DMS 273 treated with DMSO at 0.1 percent for 48 hours (cell line): ENCODE measurements around the gene CDC73.
A peak's percentile ranks its signal among the peaks of the same experiment; 100 is the strongest.
"Not testable (repeated sequence)": the region's sequence is repeated elsewhere in the genome, so short reads cannot be mapped to it uniquely, and the experiment has no call there.

ENCODE experiments used
- DNase-seq: peaks from one replicate; lab custom pipeline; 2025; lab: John Stamatoyannopoulos, UW

CDC73 gene

GRCh38 chr1:193181985-193182384, 60.2 kb downstream of the CDC73 start:
- peak; percentile 58 for DNase-seq

- DNase-seq, result peak; percentile 58
Measured at GRCh38 chr1:193183019-193183627, 61.3 kb downstream of the CDC73 start.

- DNase-seq, result no peak
Measured at GRCh38 chr1:193184776-193185175, 62.9 kb downstream of the CDC73 start.

- DNase-seq, result no peak
Measured at GRCh38 chr1:193185211-193185610, 63.4 kb downstream of the CDC73 start.

GRCh38 chr1:193185901-193186731, 64.3 kb downstream of the CDC73 start, which contains the start of gene B3GALT2:
TSS of gene B3GALT2 (minus strand) at chr1:193186613. CDS start at chr1:193181562, 5,051 bp downstream.
- peak; percentile 73 for DNase-seq

- DNase-seq, result no peak
Measured at GRCh38 chr1:193187114-193187513, 65.3 kb downstream of the CDC73 start.

GRCh38 chr1:193188915-193189314, 67.1 kb downstream of the CDC73 start:
- DNase-seq, result not testable (repeated sequence)

GRCh38 chr1:193189442-193190095, 67.7 kb downstream of the CDC73 start:
- no peak for DNase-seq

- DNase-seq, result no peak
Measured at GRCh38 chr1:193190096-193190744, 68.4 kb downstream of the CDC73 start.

GRCh38 chr1:193192586-193192985, 70.8 kb downstream of the CDC73 start:
- no peak for DNase-seq

- DNase-seq, result no peak
Measured at GRCh38 chr1:193199940-193200339, 78.1 kb downstream of the CDC73 start.

GRCh38 chr1:193201021-193201420, 79.2 kb downstream of the CDC73 start:
- DNase-seq, result no peak

GRCh38 chr1:193210996-193211395, 89.2 kb downstream of the CDC73 start:
- DNase-seq, result no peak

- no peak for DNase-seq
Measured at GRCh38 chr1:193211539-193211938, 89.7 kb downstream of the CDC73 start.

GRCh38 chr1:193212637-193213036, 90.8 kb downstream of the CDC73 start:
- DNase-seq, result no peak

GRCh38 chr1:193213998-193214397, 92.2 kb downstream of the CDC73 start:
- no peak for DNase-seq

GRCh38 chr1:193216920-193217319, 95.1 kb downstream of the CDC73 start:
- no peak for DNase-seq

GRCh38 chr1:193219391-193219790, 97.6 kb downstream of the CDC73 start:
- DNase-seq, result no peak

GRCh38 chr1:193221651-193222050, 99.8 kb downstream of the CDC73 start:
- DNase-seq, result no peak

GRCh38 chr1:193222056-193222615, 100.3 kb downstream of the CDC73 start:
- DNase-seq, result no peak

GRCh38 chr1:193229136-193229535, 107.3 kb downstream of the CDC73 start:
- no peak for DNase-seq

GRCh38 chr1:193231146-193231545, 109.3 kb downstream of the CDC73 start:
- not testable (repeated sequence) for DNase-seq
